Endothelial cell of umbilical vein (primary cell): ENCODE measurements around the gene ARHGAP15. TPM values are rescaled to one million over a fixed set of nuclear protein-coding genes. Genes with fewer than 3 reads are reported as not detected.

Experiments
- BruUV-seq: library from RNA; stranded (reverse); fragments of 400-500 nt; replicated peaks from 2 replicates; lab custom pipeline; 2021; lab: Mats Ljungman, UMichigan
- CTCF ChIA-PET: fragments of 300-600, 350-600 bp; sonication (Branson Sonifier 250); formaldehyde crosslinking; loops from one replicate; lab custom pipeline; 2021; ENCODE audit warnings: antibody characterized with exemption, inconsistent platforms; lab: Charles Lee
- POLR2A ChIA-PET: fragments of 300-600, 350-600 bp; sonication (Branson Sonifier 250); formaldehyde crosslinking; loops from one replicate; lab custom pipeline; 2021; ENCODE audit warnings: antibody characterized with exemption, inconsistent platforms; lab: Charles Lee
- DNase-seq: peaks from one replicate; pipeline ENCODE4 v3.0.0-alpha.2; 2011; ENCODE audit warnings: low read depth, low spot score
- FAIRE-seq: peaks from 2 replicates; lab custom pipeline; 2011; peaks lifted over from hg19 to GRCh38; lab: Jason Lieb, UNC
- H2AFZ ChIP-seq: 2 replicates; pipeline ENCODE4 v1.6.0; 2012; ENCODE audit warnings: low read depth, low read length, control low read depth, inconsistent platforms
- H3K27ac ChIP-seq: 2 replicates; pipeline ENCODE4 v1.5.1; 2011; ENCODE audit warnings: low read depth, mild to moderate bottlenecking, control low read depth, low read length, moderate library complexity; ENCODE audit not compliant: insufficient read depth
- H3K27me3 ChIP-seq, 2 experiments: 2 replicates each; pipeline versions ENCODE4 v1.6.0 to v1.6.1; 2011; ENCODE audit warnings: low read length in 2 of 2, mixed read lengths in 1 of 2; ENCODE audit not compliant: control insufficient read depth in 2 of 2, insufficient read depth in 2 of 2
- H3K36me3 ChIP-seq, 2 experiments: 2 replicates in 1 of 2; 3 replicates in 1 of 2; pipeline ENCODE4 v1.5.1; 2011; ENCODE audit warnings: low read length in 2 of 2, mild to moderate bottlenecking in 1 of 2, moderate library complexity in 1 of 2; ENCODE audit not compliant: control insufficient read depth in 2 of 2, insufficient read depth in 2 of 2; ENCODE audit errors: extremely low read depth in 1 of 2
- H3K4me1 ChIP-seq: 3 replicates; pipeline ENCODE4 v1.5.1; 2011; ENCODE audit warnings: mild to moderate bottlenecking, low read length; ENCODE audit not compliant: control insufficient read depth, insufficient read depth; ENCODE audit errors: extremely low read depth
- H3K4me2 ChIP-seq: 2 replicates; pipeline ENCODE4 v1.6.1; 2011; ENCODE audit warnings: low read length, control low read depth, mixed read lengths; ENCODE audit not compliant: insufficient read depth
- H3K4me3 ChIP-seq, 3 experiments: fragments of 200-600 bp in 1 of 3; sonication (generic), shearing (Covaris generic) in 1 of 3; replicated peaks in 1 of 3; 2 replicates each; pipeline ENCODE4 v1.5.1; 2011 to 2016; ENCODE audit warnings: control low read depth in 3 of 3, low read length in 3 of 3, mild to moderate bottlenecking in 2 of 3, inconsistent platforms in 1 of 3, low read depth in 1 of 3, moderate library complexity in 1 of 3; ENCODE audit not compliant: insufficient read depth in 1 of 3
- H3K79me2 ChIP-seq: 2 replicates; pipeline ENCODE4 v1.6.0; 2012; ENCODE audit warnings: low read length, inconsistent platforms; ENCODE audit not compliant: control insufficient read depth, insufficient read depth
- H3K9ac ChIP-seq: replicated peaks from 2 replicates; pipeline ENCODE3; 2011; ENCODE audit warnings: low read length, control low read depth; ENCODE audit not compliant: insufficient read depth; ENCODE audit errors: extremely low read depth
- H3K9me1 ChIP-seq: replicated peaks from 3 replicates; pipeline ENCODE4 v1.6.0; 2011; ENCODE audit warnings: mild to moderate bottlenecking, low read length; ENCODE audit not compliant: control insufficient read depth, insufficient read depth; ENCODE audit errors: extremely low read depth
- H3K9me3 ChIP-seq: replicated peaks from 2 replicates; pipeline ENCODE4 v1.5.1; 2012; ENCODE audit warnings: low read length, inconsistent platforms; ENCODE audit not compliant: control insufficient read depth, insufficient read depth
- H4K20me1 ChIP-seq: replicated peaks from 2 replicates; pipeline ENCODE3; 2011; ENCODE audit warnings: mild to moderate bottlenecking, low read length; ENCODE audit not compliant: control insufficient read depth, insufficient read depth; ENCODE audit errors: extremely low read depth
- CTCF ChIP-seq, 2 donors: IDR thresholded peaks; 1 replicate in 1 of 2; 2 replicates in 1 of 2; pipeline ENCODE4 v1.5.1; 2011; ENCODE audit warnings: low read length in 2 of 2, mild to moderate bottlenecking in 2 of 2, moderate library complexity in 2 of 2, control low read depth in 1 of 2, inconsistent platforms in 1 of 2, low read depth in 1 of 2; ENCODE audit not compliant: insufficient read depth in 1 of 2; ENCODE audit errors: extremely low read depth in 1 of 2
- EZH2 ChIP-seq: IDR thresholded peaks from 2 replicates; pipeline ENCODE4 v1.6.1; 2012; ENCODE audit warnings: borderline replicate concordance, low read depth, mild to moderate bottlenecking, moderate library complexity, low read length, inconsistent platforms; ENCODE audit not compliant: severe bottlenecking
- FOS ChIP-seq: IDR thresholded peaks from 2 replicates; pipeline ENCODE4 v1.6.1; 2011; ENCODE audit warnings: mild to moderate bottlenecking, low read length, moderate library complexity, borderline replicate concordance; ENCODE audit not compliant: insufficient read depth
- GATA2 ChIP-seq: IDR thresholded peaks from 2 replicates; pipeline ENCODE4 v1.7.0; 2011; ENCODE audit warnings: low read depth, mild to moderate bottlenecking, moderate library complexity, mixed read lengths, low read length; ENCODE audit not compliant: insufficient read length, insufficient read depth
- JUN ChIP-seq: IDR thresholded peaks from 2 replicates; pipeline ENCODE4 v1.6.1; 2011; ENCODE audit warnings: borderline replicate concordance, low read depth; ENCODE audit not compliant: insufficient read length, insufficient read depth
- MAX ChIP-seq: IDR thresholded peaks from 2 replicates; pipeline ENCODE4 v1.6.1; 2011; ENCODE audit not compliant: insufficient read depth, insufficient read length
- MYC ChIP-seq: IDR thresholded peaks from one replicate; pipeline ENCODE4 v1.6.1; 2011; ENCODE audit warnings: mild to moderate bottlenecking, low read depth, low read length
- POLR2A ChIP-seq: IDR thresholded peaks from 2 replicates; pipeline ENCODE4 v1.6.1; 2012; ENCODE audit warnings: low read depth, mild to moderate bottlenecking, control low read depth, low read length
- POLR2AphosphoS5 ChIP-seq: IDR thresholded peaks from 2 replicates; pipeline ENCODE4 v1.6.1; 2012; ENCODE audit warnings: low read depth, mild to moderate bottlenecking, control low read depth, low read length, moderate library complexity; ENCODE audit not compliant: insufficient read depth
- dilution Hi-C: fragments of 300-500 bp; cut with MboI; formaldehyde crosslinking; loops from one replicate; pipeline ENCODE4 v1.15.0; 2019; ENCODE audit warnings: low sequenced_read_pairs; ENCODE audit not compliant: extremely low pct_ligation_motif_present
- intact Hi-C: fragments of 100-400 bp; cut with micrococcal nuclease; formaldehyde crosslinking; loops from one replicate; pipeline ENCODE4 v1.10.0; 2022
- polyA plus RNA-seq, 4 experiments: library from polyadenylated mRNA; depleted of rRNA in 3 of 4; stranded (reverse) in 3 of 4; unstranded in 1 of 4; fragments of >200 nt; gene quantifications; 2 replicates each; pipeline versions ENCODE4 v1.2.1 to v1.2.3, GENCODE V29; 2011 to 2012; ENCODE audit warnings: missing spikeins in 1 of 4
- total RNA-seq: library from RNA; stranded (reverse); gene quantifications from 2 replicates; pipeline ENCODE4 v1.2.3, GENCODE V29; 2021

The ARHGAP15 gene
- total and polyA plus RNA-seq, 2 donors (not counting 3 experiments of a cell fraction or from before 2014, with no cell fraction given) = not detected

- H3K4me1 ChIP-seq = no peaks in the 10 kb centered on the region
- TF ChIP-seq FOS (no peak), EZH2 (no peak), MAX (no peak), GATA2 (no peak), MYC (no peak), POLR2A (no peak), JUN (no peak), CTCF (IDR thresholded peaks at IDR 0.05; ENCODE audit: extremely low read depth in 1 of 2, insufficient read depth in 1 of 2, low read depth in 1 of 2, low read length in 2 of 2) (no peak), POLR2AphosphoS5 (no peak)
- H2AFZ ChIP-seq = no peak overlapping the region
- no peaks in the 10 kb centered on the region for H3K9me3 ChIP-seq
- intact Hi-C loops (no loop called here), dilution Hi-C loops (no loop called here)
- H3K79me2 ChIP-seq = no peaks in the 10 kb centered on the region
- no peak overlapping the region for H3K4me3 ChIP-seq
- no peaks in the 10 kb centered on the region for H4K20me1 ChIP-seq
- ChIA-PET POLR2A (no interaction called here), CTCF (no interaction called here)
- FAIRE-seq (no peak), DNase-seq (no peak)
- no TSS peak for BruUV-seq
- H3K27ac ChIP-seq = no peak overlapping the region
- H3K27me3 ChIP-seq = no peaks in the 10 kb centered on the region
- no peak overlapping the region for H3K4me2 ChIP-seq
- H3K36me3 ChIP-seq = no peaks in the 10 kb centered on the region
- H3K9me1 ChIP-seq = no peaks in the 10 kb centered on the region
- H3K9ac ChIP-seq = no peak overlapping the region
Observed at GRCh38 chr2:143581134-143581533, 451.9 kb downstream of the ARHGAP15 start.
